ENCODE results near the gene CWF19L2.

Gene CWF19L2

DNA sequence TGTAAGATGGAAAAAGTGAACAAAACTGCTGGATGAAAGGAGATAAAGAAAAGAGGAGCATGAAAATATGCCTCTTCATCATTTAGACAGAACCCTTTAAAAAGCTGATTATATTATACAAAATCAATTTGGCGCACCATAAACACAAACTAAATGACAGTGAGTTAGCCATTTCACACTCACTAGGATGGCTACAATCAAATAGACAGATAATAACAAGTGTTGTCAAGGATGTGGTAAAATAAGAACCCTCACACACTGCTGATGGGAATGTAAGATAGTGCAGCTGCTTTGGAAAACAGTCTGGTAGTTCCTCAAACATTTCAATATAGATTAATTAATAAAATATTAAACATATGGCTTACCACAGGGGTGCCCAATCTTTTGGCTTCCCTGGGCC is 99.7 kb downstream of the CWF19L2 start:
- H3K4me1 ChIP-seq (ENCODE audit: control insufficient read depth, insufficient read depth, low read length) = no peaks in the 10 kb centered on the region
- no peak overlapping the region for H3K4me3 ChIP-seq (ENCODE audit: low read length)
- no peak overlapping the region for H3K27ac ChIP-seq (ENCODE audit: low read depth, low read length)
- H3K9ac ChIP-seq (ENCODE audit: low read length) = no peak overlapping the region
- H3K36me3 ChIP-seq (ENCODE audit: control insufficient read depth, insufficient read depth, low read length) = no peaks in the 10 kb centered on the region
- H3K27me3 ChIP-seq (ENCODE audit: control insufficient read depth, insufficient read depth, low read length) = no peaks in the 10 kb centered on the region

DNA sequence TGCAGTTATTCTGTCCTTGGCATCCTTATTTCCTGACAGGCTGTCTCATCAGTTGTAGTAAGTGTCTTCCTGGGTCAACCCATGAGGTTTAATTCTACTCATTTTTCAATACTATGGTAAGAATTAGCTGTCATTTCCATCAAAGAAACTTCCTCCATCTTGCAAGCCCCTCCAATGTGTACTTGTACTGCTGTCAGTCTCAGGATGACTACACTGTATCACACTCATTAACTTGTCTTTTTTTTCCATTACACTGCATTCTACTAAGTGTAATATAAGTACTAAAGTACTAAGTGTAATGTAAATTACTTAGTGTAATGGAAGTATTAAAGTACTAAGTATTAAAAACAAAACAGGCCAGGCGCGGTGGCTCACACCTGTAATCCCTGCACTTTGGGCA is 102.8 kb downstream of the CWF19L2 start:
- Histone ChIP-seq H3K27ac (ENCODE audit: low read depth, low read length) (no peak overlapping the region), H3K4me3 (ENCODE audit: low read length) (no peak overlapping the region), H3K4me1 (ENCODE audit: control insufficient read depth, insufficient read depth, low read length) (no peaks in the 10 kb centered on the region), H3K27me3 (ENCODE audit: control insufficient read depth, insufficient read depth, low read length) (no peaks in the 10 kb centered on the region), H3K9ac (ENCODE audit: low read length) (no peak overlapping the region), H3K36me3 (ENCODE audit: control insufficient read depth, insufficient read depth, low read length) (no peaks in the 10 kb centered on the region)

DNA sequence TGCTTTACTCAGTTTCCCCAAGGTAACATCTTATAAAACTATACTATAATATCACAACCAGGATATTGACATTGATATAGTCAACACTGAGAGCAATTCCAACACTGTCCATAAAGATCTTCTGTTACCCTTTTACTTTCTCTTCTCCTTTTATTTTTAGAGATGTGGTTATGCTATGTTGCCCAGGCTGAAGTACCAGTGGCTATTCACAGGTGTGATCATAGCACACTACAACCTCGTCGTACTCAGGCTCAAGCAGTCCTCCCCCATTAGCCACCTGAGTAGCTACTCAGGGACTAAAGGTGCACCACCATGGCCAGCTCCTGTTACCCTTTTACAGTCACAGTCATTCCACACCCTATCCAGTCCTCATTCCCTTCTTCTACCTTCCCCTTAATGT is 119.7 kb downstream of the CWF19L2 start:
- Histone ChIP-seq H3K4me1 (ENCODE audit: control insufficient read depth, insufficient read depth, low read length) (no peaks in the 10 kb centered on the region), H3K9ac (ENCODE audit: low read length) (no peak overlapping the region), H3K27ac (ENCODE audit: low read depth, low read length) (no peak overlapping the region), H3K4me3 (ENCODE audit: low read length) (no peak overlapping the region), H3K36me3 (ENCODE audit: control insufficient read depth, insufficient read depth, low read length) (peaks cover 2% of the 10 kb centered on the region), H3K27me3 (ENCODE audit: control insufficient read depth, insufficient read depth, low read length) (no peaks in the 10 kb centered on the region)

DNA sequence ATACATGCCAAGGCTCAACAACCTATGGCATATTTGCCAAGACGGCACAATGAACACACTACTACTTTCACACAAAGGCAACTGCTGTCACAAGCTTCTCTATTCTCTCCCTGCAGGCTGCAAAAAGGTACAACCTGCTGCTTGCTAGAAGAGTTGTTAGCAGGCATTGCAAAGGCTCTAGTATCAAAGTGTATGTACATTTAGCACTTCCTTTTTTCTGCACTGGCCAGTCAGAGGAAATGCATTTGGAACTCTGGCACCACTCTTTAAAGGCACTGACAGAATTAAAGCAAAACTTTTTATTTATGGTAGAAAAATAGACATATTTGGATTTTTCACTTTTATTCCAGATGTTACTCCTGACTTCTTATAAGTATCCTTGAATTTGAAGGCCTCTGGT is 125.9 kb downstream of the CWF19L2 start:
- H3K4me1 ChIP-seq (ENCODE audit: control insufficient read depth, insufficient read depth, low read length) = no peaks in the 10 kb centered on the region
- no peak overlapping the region for H3K4me3 ChIP-seq (ENCODE audit: low read length)
- H3K27me3 ChIP-seq (ENCODE audit: control insufficient read depth, insufficient read depth, low read length) = no peaks in the 10 kb centered on the region
- H3K9ac ChIP-seq (ENCODE audit: low read length) = no peak overlapping the region
- H3K27ac ChIP-seq (ENCODE audit: low read depth, low read length) = no peak overlapping the region
- H3K36me3 ChIP-seq (ENCODE audit: control insufficient read depth, insufficient read depth, low read length) = peaks cover 4% of the 10 kb centered on the region

DNA sequence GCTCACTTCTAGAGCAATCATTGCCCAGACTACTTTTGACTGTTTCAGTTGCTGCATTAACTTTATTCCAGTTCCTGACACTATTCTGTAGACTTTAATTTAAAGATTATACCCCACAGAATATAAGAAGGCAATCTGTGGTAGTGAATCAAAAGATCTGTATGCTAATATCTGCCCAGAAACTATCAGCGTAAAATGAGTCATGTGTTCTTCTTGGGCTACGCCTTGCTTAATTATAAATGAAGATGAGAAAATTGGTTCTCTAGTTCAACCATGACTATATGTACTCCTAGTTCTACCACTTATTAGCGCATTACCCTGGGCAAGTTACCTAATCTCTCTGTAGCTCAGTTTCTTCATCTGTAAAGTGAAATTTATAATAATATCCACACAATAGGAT is 128.5 kb downstream of the CWF19L2 start:
- Histone ChIP-seq H3K27ac (ENCODE audit: low read depth, low read length) (no peak overlapping the region), H3K36me3 (ENCODE audit: control insufficient read depth, insufficient read depth, low read length) (peaks cover 4% of the 10 kb centered on the region), H3K27me3 (ENCODE audit: control insufficient read depth, insufficient read depth, low read length) (no peaks in the 10 kb centered on the region), H3K4me1 (ENCODE audit: control insufficient read depth, insufficient read depth, low read length) (no peaks in the 10 kb centered on the region), H3K4me3 (ENCODE audit: low read length) (no peak overlapping the region), H3K9ac (ENCODE audit: low read length) (no peak overlapping the region)

DNA sequence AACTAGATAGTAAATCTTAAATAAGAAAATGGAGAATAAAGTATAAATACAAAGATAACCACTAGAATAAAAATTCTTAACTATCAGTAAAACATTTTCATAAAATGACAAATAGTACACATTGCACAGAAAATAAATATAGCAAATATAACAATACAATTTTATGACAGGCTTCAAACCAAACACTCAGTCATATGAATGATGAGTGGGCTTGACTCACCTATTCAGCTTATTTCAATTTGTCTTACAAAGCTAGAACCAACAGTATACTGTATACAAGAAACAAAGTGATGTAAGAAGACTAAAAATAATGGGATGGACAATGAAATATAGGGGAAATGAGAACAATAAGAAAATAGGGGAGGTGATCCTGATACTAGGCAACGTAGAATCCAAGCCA is 141.2 kb downstream of the CWF19L2 start:
- Histone ChIP-seq H3K9ac (ENCODE audit: low read length) (no peak overlapping the region), H3K4me3 (ENCODE audit: low read length) (no peak overlapping the region), H3K27me3 (ENCODE audit: control insufficient read depth, insufficient read depth, low read length) (no peaks in the 10 kb centered on the region), H3K4me1 (ENCODE audit: control insufficient read depth, insufficient read depth, low read length) (no peaks in the 10 kb centered on the region), H3K27ac (ENCODE audit: low read depth, low read length) (no peak overlapping the region), H3K36me3 (ENCODE audit: control insufficient read depth, insufficient read depth, low read length) (peaks cover 5% of the 10 kb centered on the region)

DNA sequence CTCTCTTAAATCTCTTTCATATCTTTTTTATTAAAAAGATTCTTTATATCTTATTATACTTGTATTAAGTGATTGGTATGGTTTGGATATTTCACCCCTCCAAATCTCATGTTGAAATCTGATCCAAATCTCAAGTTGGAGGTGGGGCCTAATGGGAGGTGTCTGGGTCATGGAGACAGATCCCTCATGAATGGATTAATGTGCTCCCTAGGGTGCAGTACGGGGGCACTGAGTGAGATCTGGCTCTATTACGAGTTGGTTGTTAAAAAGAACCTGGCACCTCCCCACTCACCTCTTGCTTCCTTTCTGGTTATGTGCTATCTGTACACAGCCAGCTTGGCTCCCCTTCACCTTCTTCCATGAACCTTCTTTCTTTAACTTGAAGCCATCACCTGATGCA is 149.6 kb downstream of the CWF19L2 start:
- Histone ChIP-seq H3K27me3 (ENCODE audit: control insufficient read depth, insufficient read depth, low read length) (no peaks in the 10 kb centered on the region), H3K9ac (ENCODE audit: low read length) (no peak overlapping the region), H3K27ac (ENCODE audit: low read depth, low read length) (no peak overlapping the region), H3K36me3 (ENCODE audit: control insufficient read depth, insufficient read depth, low read length) (peaks cover 3% of the 10 kb centered on the region), H3K4me1 (ENCODE audit: control insufficient read depth, insufficient read depth, low read length) (no peaks in the 10 kb centered on the region), H3K4me3 (ENCODE audit: low read length) (no peak overlapping the region)

DNA sequence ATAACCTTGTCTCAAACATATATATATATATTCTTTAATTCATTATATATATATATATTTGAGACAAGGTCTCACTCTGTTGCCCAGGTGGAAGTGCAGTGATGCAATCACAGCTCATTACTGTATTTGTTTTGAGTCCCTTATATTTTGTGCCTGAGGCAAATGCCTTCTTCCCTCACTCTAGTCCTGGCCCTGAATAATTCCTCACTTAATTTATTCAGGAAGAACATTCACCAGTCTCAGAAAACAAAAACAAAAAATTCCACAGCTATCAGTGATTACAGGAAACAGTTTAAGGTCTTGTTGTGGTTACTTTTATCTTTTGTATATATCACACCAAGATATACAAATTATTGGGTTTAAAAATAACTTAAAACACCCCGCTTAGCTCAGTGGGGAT is 155.7 kb downstream of the CWF19L2 start:
- Histone ChIP-seq H3K4me3 (ENCODE audit: low read length) (no peak overlapping the region), H3K4me1 (ENCODE audit: control insufficient read depth, insufficient read depth, low read length) (no peaks in the 10 kb centered on the region), H3K36me3 (ENCODE audit: control insufficient read depth, insufficient read depth, low read length) (peaks cover 2% of the 10 kb centered on the region), H3K27ac (ENCODE audit: low read depth, low read length) (no peak overlapping the region), H3K27me3 (ENCODE audit: control insufficient read depth, insufficient read depth, low read length) (no peaks in the 10 kb centered on the region), H3K9ac (ENCODE audit: low read length) (no peak overlapping the region)

DNA sequence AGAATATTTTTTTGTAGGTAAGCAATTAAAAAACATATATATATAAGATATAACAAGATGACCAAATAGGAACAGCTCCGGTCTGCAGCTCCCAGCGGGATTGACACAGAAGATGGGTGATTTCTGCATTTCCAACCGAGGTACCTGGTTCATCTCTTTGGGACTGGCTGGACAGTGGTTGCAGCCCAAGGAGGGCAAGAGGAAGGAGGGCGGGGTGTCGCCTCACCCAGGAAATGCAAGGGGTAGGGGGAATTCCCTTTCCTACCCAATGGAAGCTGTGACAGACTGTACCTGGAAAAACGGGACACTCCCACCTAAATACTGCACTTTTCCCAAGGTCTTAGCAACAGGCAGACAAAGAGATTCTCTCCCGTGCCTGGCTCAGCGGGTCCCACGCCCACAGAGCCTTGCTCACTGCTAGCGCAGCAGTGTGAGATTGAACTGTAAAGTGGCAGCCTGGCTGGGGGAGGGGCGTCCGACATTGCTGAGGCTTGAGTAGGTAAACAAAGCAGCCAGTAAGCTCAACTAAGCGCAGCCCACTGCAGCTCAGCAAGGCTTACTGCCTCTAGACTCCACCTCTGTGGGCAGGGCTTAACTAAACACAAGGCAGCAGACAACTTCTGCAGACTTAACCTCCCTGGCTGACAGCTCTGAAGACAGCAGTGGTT is 163.8 kb downstream of the CWF19L2 start:
- H3K36me3 ChIP-seq (ENCODE audit: control insufficient read depth, insufficient read depth, low read length) = no peaks in the 10 kb centered on the region
- H3K4me3 ChIP-seq (ENCODE audit: low read length) = no peak overlapping the region
- no peak overlapping the region for H3K9ac ChIP-seq (ENCODE audit: low read length)
- no peak overlapping the region for H3K27ac ChIP-seq (ENCODE audit: low read depth, low read length)
- no peaks in the 10 kb centered on the region for H3K4me1 ChIP-seq (ENCODE audit: control insufficient read depth, insufficient read depth, low read length)
- H3K27me3 ChIP-seq (ENCODE audit: control insufficient read depth, insufficient read depth, low read length) = no peaks in the 10 kb centered on the region

DNA sequence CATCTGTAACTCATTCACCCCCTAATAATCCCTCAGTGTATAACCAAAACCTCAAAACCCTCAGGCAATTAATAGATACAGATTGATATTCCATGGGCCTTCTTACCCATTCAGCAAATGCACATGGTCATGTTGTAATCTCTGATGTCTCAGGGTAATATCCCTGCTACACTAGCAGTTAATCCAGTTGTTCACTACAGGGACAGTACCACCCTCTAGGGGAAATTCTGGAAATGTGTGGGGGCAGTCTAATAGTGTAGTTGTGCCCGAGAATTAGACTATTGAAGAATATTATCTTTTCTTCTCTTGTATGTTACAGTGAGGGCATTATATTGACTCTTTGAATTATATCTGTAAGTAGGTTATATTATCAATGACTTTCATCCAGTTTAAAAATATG is 175.4 kb downstream of the CWF19L2 start:
- Histone ChIP-seq H3K36me3 (ENCODE audit: control insufficient read depth, insufficient read depth, low read length) (no peaks in the 10 kb centered on the region), H3K27ac (ENCODE audit: low read depth, low read length) (no peak overlapping the region), H3K4me1 (ENCODE audit: control insufficient read depth, insufficient read depth, low read length) (no peaks in the 10 kb centered on the region), H3K27me3 (ENCODE audit: control insufficient read depth, insufficient read depth, low read length) (no peaks in the 10 kb centered on the region), H3K9ac (ENCODE audit: low read length) (no peak overlapping the region), H3K4me3 (ENCODE audit: low read length) (no peak overlapping the region)

All from rectal smooth muscle tissue (tissue), 1 donor.